ENCODE results near the gene PLCL2.

Gene PLCL2

GRCh38 chr3:17130956-17131355, 246.2 kb downstream of the PLCL2 start:
- no peak for TF ChIP-seq CTCF (IDR thresholded peaks at IDR 0.05; ENCODE audit: low read depth, low read length, missing control alignments)
- no peak for DNase-seq (ENCODE audit: extremely low read depth, low read depth)
- H3K4me3 ChIP-seq (replicated peaks; ENCODE audit: low read depth, low read length): no peak overlapping the region

- no peak for DNase-seq (ENCODE audit: extremely low read depth, low read depth)
- no peak overlapping the region for H3K4me3 ChIP-seq (replicated peaks; ENCODE audit: low read depth, low read length)
- TF ChIP-seq CTCF (IDR thresholded peaks at IDR 0.05; ENCODE audit: low read depth, low read length, missing control alignments): no peak
Observed at GRCh38 chr3:17132286-17133115, 247.7 kb downstream of the PLCL2 start.

- TF ChIP-seq CTCF (IDR thresholded peaks at IDR 0.05; ENCODE audit: low read depth, low read length, missing control alignments): no peak
- DNase-seq (ENCODE audit: extremely low read depth, low read depth): no peak
- H3K4me3 ChIP-seq (replicated peaks; ENCODE audit: low read depth, low read length): no peak overlapping the region
Observed at GRCh38 chr3:17133632-17134545, 249.1 kb downstream of the PLCL2 start.

GRCh38 chr3:17135696-17136095, 250.9 kb downstream of the PLCL2 start:
- H3K4me3 ChIP-seq (replicated peaks; ENCODE audit: low read depth, low read length): no peak overlapping the region
- TF ChIP-seq CTCF (IDR thresholded peaks at IDR 0.05; ENCODE audit: low read depth, low read length, missing control alignments): no peak
- no peak for DNase-seq (ENCODE audit: extremely low read depth, low read depth)

GRCh38 chr3:17136136-17136721, 251.5 kb downstream of the PLCL2 start:
- H3K4me3 ChIP-seq (replicated peaks; ENCODE audit: low read depth, low read length): no peak overlapping the region
- TF ChIP-seq CTCF (IDR thresholded peaks at IDR 0.05; ENCODE audit: low read depth, low read length, missing control alignments): no peak

GRCh38 chr3:17137321-17137826, 252.6 kb downstream of the PLCL2 start:
- no peak for TF ChIP-seq CTCF (IDR thresholded peaks at IDR 0.05; ENCODE audit: low read depth, low read length, missing control alignments)
- H3K4me3 ChIP-seq (replicated peaks; ENCODE audit: low read depth, low read length): no peak overlapping the region
- no peak for DNase-seq (ENCODE audit: extremely low read depth, low read depth)

More at GRCh38 chr3:17136136-17136721, 251.5 kb downstream of the PLCL2 start:
- no peak for DNase-seq (ENCODE audit: extremely low read depth, low read depth)

All from HFF-Myc (cell line).